ENCODE results near the gene FOSL1.

Gene FOSL1

DNA sequence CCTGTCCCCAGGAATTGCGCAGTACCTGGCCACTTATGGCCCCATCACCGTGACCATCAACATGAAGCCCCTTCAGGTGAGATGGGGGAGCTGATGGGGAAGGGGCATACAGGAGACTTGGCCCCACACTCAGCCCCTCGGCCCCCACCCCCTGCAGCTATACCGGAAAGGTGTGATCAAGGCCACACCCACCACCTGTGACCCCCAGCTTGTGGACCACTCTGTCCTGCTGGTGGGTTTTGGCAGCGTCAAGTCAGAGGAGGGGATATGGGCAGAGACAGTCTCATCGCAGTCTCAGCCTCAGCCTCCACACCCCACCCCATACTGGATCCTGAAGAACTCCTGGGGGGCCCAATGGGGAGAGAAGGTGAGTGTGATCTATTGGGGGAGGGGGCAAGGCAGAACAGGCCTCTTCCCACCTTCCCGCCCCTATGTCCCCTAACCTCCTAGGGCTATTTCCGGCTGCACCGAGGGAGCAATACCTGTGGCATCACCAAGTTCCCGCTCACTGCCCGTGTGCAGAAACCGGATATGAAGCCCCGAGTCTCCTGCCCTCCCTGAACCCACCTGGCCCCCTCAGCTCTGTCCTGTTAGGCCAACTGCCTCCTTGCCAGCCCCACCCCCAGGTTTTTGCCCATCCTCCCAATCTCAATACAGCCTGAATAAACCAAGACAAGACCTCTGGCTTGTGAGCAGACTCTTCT is 17.0 kb downstream of the FOSL1 start:
- no peak for DNase-seq (ENCODE audit: low spot score)
- no peak for TF ChIP-seq CTCF (IDR thresholded peaks at IDR 0.05; ENCODE audit: borderline replicate concordance, control extremely low read depth, extremely low read depth, insufficient read depth, missing control alignments)
- in situ Hi-C loops (cut with MboI; ENCODE audit: low sequenced_read_pairs, unreplicated experiment) = loop anchor here (5.0 kb wide), 1 partner anchor 104 kb away; no protein-coding TSS in a partner anchor

- in situ Hi-C loops (cut with MboI; ENCODE audit: low sequenced_read_pairs, unreplicated experiment) = loop anchor here (5.0 kb wide), 1 partner anchor 105 kb away; no protein-coding TSS in a partner anchor
- TF ChIP-seq CTCF (IDR thresholded peaks at IDR 0.05; ENCODE audit: borderline replicate concordance, control extremely low read depth, extremely low read depth, insufficient read depth, missing control alignments) = no peak
- no peak for DNase-seq (ENCODE audit: low spot score)
These were observed 17.8 kb downstream of the FOSL1 start for GRCh38 chr11:65882120-65883057.

GRCh38 chr11:65880844-65881421 is 19.3 kb downstream of the FOSL1 start:
- in situ Hi-C loops (cut with MboI; ENCODE audit: low sequenced_read_pairs, unreplicated experiment) = loop anchor here (5.0 kb wide), 1 partner anchor 106 kb away; no protein-coding TSS in a partner anchor
- no peak for DNase-seq (ENCODE audit: low spot score)
- no peak for TF ChIP-seq CTCF (IDR thresholded peaks at IDR 0.05; ENCODE audit: borderline replicate concordance, control extremely low read depth, extremely low read depth, insufficient read depth, missing control alignments)

DNA sequence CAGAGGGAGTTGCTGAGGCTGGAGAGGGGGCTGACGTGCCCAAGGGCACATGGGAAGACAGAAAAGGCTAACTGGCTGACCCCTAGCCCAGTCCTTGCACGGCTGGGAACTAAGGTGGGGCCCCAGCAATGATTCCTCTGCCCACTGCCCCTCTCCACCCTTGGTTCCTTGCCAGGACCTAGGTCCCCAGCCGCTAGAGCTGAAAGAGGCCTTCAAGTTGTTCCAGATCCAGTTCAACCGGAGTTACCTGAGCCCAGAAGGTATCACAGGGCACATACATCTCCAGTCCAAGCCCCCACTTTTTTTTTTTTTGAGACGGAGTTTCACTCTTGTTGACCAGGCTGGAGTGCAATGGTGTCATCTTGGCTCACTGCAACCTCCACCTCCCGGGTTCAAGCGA is 20.2 kb downstream of the FOSL1 start:
- in situ Hi-C loops (cut with MboI; ENCODE audit: low sequenced_read_pairs, unreplicated experiment) = loop anchor here (5.0 kb wide), 1 partner anchor 107 kb away; no protein-coding TSS in a partner anchor
- TF ChIP-seq CTCF (IDR thresholded peaks at IDR 0.05; ENCODE audit: borderline replicate concordance, control extremely low read depth, extremely low read depth, insufficient read depth, missing control alignments) = no peak
- no peak for DNase-seq (ENCODE audit: low spot score)

DNA sequence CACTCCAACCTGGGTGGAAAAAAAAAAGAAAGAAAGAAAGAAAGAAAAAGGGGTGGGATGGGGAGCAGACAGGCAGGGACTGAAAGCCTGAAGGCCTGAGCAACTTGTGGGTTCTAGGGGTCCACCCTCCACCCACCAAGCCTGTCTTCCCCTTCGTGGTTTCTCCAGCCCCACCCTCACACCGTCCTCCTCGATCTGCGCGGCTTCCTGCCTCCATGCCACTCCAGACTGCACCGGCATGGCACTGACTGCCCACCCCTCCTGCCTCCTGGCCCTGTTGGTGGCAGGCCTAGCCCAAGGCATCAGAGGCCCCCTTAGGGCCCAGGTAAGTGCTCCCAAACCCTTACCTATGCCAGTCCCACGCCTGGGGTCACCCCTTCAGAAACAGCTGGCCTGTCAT is 20.6 kb downstream of the FOSL1 start, which contains the start of gene CTSW:
Gene CTSW, plus strand, starts transcription at position 221 of the 400 bp plus-strand sequence. Its CDS starts 18 bp downstream, at position 239.
- in situ Hi-C loops (cut with MboI; ENCODE audit: low sequenced_read_pairs, unreplicated experiment) = loop anchor here (5.0 kb wide), 1 partner anchor 108 kb away; no protein-coding TSS in a partner anchor

More for the DNA sequence above, 20.6 kb downstream of the FOSL1 start, which contains the start of gene CTSW:
- no peak for DNase-seq (ENCODE audit: low spot score)
- TF ChIP-seq CTCF (IDR thresholded peaks at IDR 0.05; ENCODE audit: borderline replicate concordance, control extremely low read depth, extremely low read depth, insufficient read depth, missing control alignments) = no peak

Measured in GM13976 (cell line).